GM23338 (cell line): Measurements from ENCODE around the gene PHKG2. TPM values are rescaled to one million over a fixed set of nuclear protein-coding genes. Genes with fewer than 3 reads are reported as not detected.

Experiments used
- ATAC-seq: fragments of 200-7000 bp; cut with Tn5 transposase; 3 replicates; pipeline ENCODE4 v1.9.1; 2020
- DNase-seq: peaks from one replicate; pipeline ENCODE4 v3.0.0-alpha.2; 2015; ENCODE audit warnings: low spot score
- H2AFZ ChIP-seq: fragments of 200-600 bp; sonication (generic); 2 replicates; pipeline ENCODE4 v1.8.0; 2016; ENCODE audit warnings: antibody characterized with exemption, mild to moderate bottlenecking, moderate library complexity
- H3F3A ChIP-seq: fragments of 200-600 bp; sonication (generic); replicated peaks from 2 replicates; pipeline ENCODE4 v1.8.0; 2017; ENCODE audit warnings: antibody characterized with exemption, mixed run types, low read depth
- H3K27ac ChIP-seq: fragments of 200-600 bp; sonication (generic); 2 replicates; pipeline ENCODE4 v1.6.1; 2016; ENCODE audit warnings: low read depth
- H3K27me3 ChIP-seq: fragments of 200-600 bp; sonication (generic); 2 replicates; pipeline ENCODE4 v1.8.0; 2016; ENCODE audit warnings: mild to moderate bottlenecking, mixed run types, moderate library complexity; ENCODE audit not compliant: insufficient read depth
- H3K36me3 ChIP-seq: fragments of 200-600 bp; sonication (generic); 2 replicates; pipeline ENCODE4 v1.8.0; 2016; ENCODE audit warnings: mild to moderate bottlenecking; ENCODE audit not compliant: insufficient read depth
- H3K4me1 ChIP-seq: fragments of 200-600 bp; sonication (generic); 2 replicates; pipeline ENCODE4 v1.8.0; 2016; ENCODE audit warnings: mild to moderate bottlenecking, moderate library complexity; ENCODE audit not compliant: insufficient read depth
- H3K4me2 ChIP-seq: fragments of 200-600 bp; sonication (generic); 2 replicates; pipeline ENCODE4 v1.7.1; 2017; ENCODE audit warnings: mixed run types
- H3K4me3 ChIP-seq: fragments of 200-600 bp; sonication (generic); 2 replicates; pipeline ENCODE4 v1.6.1; 2016; ENCODE audit warnings: mixed run types
- H3K79me2 ChIP-seq: fragments of 200-600 bp; sonication (generic); replicated peaks from 2 replicates; pipeline ENCODE4 v1.8.0; 2017; ENCODE audit warnings: mild to moderate bottlenecking; ENCODE audit not compliant: insufficient read depth
- H3K9me2 ChIP-seq: fragments of 200-600 bp; sonication (generic); 2 replicates; pipeline ENCODE4 v1.8.0; 2017; ENCODE audit not compliant: insufficient read depth
- H4K20me1 ChIP-seq: fragments of 200-600 bp; sonication (generic); replicated peaks from 2 replicates; pipeline ENCODE4 v1.8.0; 2017; ENCODE audit warnings: mild to moderate bottlenecking; ENCODE audit not compliant: insufficient read depth
- H3K27ac Mint-ChIP-seq: 2 replicates; pipeline ENCODE4 v1.8.0; 2020; ENCODE audit warnings: inconsistent platforms, mild to moderate bottlenecking, moderate library complexity, mixed read lengths
- H3K27me3 Mint-ChIP-seq: 3 replicates; pipeline ENCODE4 v1.8.0; 2022; ENCODE audit warnings: low read depth, mild to moderate bottlenecking, moderate library complexity, mixed read lengths, inconsistent platforms; ENCODE audit not compliant: insufficient read depth, poor library complexity
- H3K36me3 Mint-ChIP-seq: 3 replicates; pipeline ENCODE4 v1.8.0; 2021; ENCODE audit warnings: low read depth, mild to moderate bottlenecking, inconsistent platforms, moderate library complexity, mixed read lengths
- H3K4me1 Mint-ChIP-seq: 3 replicates; pipeline ENCODE4 v1.8.0; 2020; ENCODE audit warnings: mild to moderate bottlenecking, inconsistent platforms, mixed read lengths
- H3K4me3 Mint-ChIP-seq: 3 replicates; pipeline ENCODE4 v1.8.0; 2021; ENCODE audit warnings: moderate library complexity, mild to moderate bottlenecking, inconsistent platforms, mixed read lengths
- H3K9me3 Mint-ChIP-seq: 3 replicates; pipeline ENCODE4 v1.8.0; 2020; ENCODE audit warnings: moderate library complexity, mild to moderate bottlenecking, inconsistent platforms, mixed read lengths
- JUNB ChIP-seq: IDR thresholded peaks from one replicate; pipeline ENCODE4 v1.6.1; 2016; ENCODE audit warnings: antibody characterized with exemption; ENCODE audit not compliant: unreplicated experiment
- NANOG ChIP-seq: IDR thresholded peaks from 2 replicates; pipeline ENCODE4 v1.6.1; 2016; ENCODE audit warnings: antibody characterized with exemption, borderline replicate concordance
- POLR2AphosphoS5 ChIP-seq: IDR thresholded peaks from 2 replicates; pipeline ENCODE4 v1.6.1; 2016; ENCODE audit warnings: antibody characterized with exemption, low read depth
- STAT1 ChIP-seq: IDR thresholded peaks from one replicate; pipeline ENCODE4 v1.6.1; 2016; ENCODE audit warnings: antibody characterized with exemption; ENCODE audit not compliant: unreplicated experiment
- ZNF462 ChIP-seq: fragments of 250-450 bp; sonication (Bioruptor Pico); IDR thresholded peaks from 2 replicates; pipeline ENCODE4 v1.5.0; 2020; ENCODE audit warnings: mild to moderate bottlenecking, moderate library complexity
- polyA plus RNA-seq: library from polyadenylated mRNA; unstranded; fragments of >200 nt; fragmentation: Nextera tagmentation; extraction: Ambion mirVana; gene quantifications from 2 replicates; pipeline ENCODE4 v1.2.1, GENCODE V29; 2016
- total RNA-seq: library from RNA; depleted of rRNA; stranded (reverse); fragments of >200 nt; shearing (Covaris generic); gene quantifications from 2 replicates; pipeline ENCODE4 v1.2.3, GENCODE V29; 2014

Gene PHKG2
- total and polyA plus RNA-seq, 2 experiments from 2014 or later, result 26.9 to 27.0 TPM

- TF ChIP-seq ZNF462, result no peak
Measured at GRCh38 chr16:30699615-30700099, 48.6 kb upstream of the PHKG2 start (continued).

- Histone ChIP-seq H3K27me3 (peaks cover 23% of the 10 kb centered on the region), H3F3A (peaks cover 21% of the 10 kb centered on the region), H2AFZ (no peak overlapping the region), H3K36me3 (peaks cover 48% of the 10 kb centered on the region), H3K4me1 (peaks cover 14% of the 10 kb centered on the region), H3K27ac (no peak overlapping the region), H3K79me2 (peaks cover 32% of the 10 kb centered on the region), H3K9me2 (no peaks in the 10 kb centered on the region), H3K4me3 (no peak overlapping the region), H4K20me1 (peaks cover 32% of the 10 kb centered on the region), H3K4me2 (no peak overlapping the region)
- Mint-ChIP-seq H3K36me3 (peaks cover 56% of the 10 kb centered on the region), H3K9me3 (no peaks in the 10 kb centered on the region; the same call in 1 of the 3 replicates), H3K4me1 (peaks cover 19% of the 10 kb centered on the region), H3K4me3 (peak overlapping the region; percentile 97; the same call in 2 of the 3 replicates), H3K27ac (no peak overlapping the region), H3K27me3 (peaks cover 32% of the 10 kb centered on the region)
- TF ChIP-seq STAT1 (no peak), POLR2AphosphoS5 (no peak), JUNB (no peak), NANOG (no peak)
- DNase-seq (no peak), ATAC-seq (no peak)
Measured at GRCh38 chr16:30700491-30700890, 47.7 kb upstream of the PHKG2 start.
